ENCODE results near the gene ACLY.

ACLY gene

GRCh38 chr17:41918314-41919164 is at the start of gene ACLY:
ACLY (minus strand) TSS chr17:41918951; CDS start chr17:41913873, 5,078 bp downstream.
- peak; percentile 95 for DNase-seq

GRCh38 chr17:41967921-41968578 is 49.3 kb upstream of the ACLY start:
- no peak for DNase-seq

GRCh38 chr17:41967141-41967920 is 48.6 kb upstream of the ACLY start:
- peak; percentile 30 for DNase-seq

- DNase-seq: peak; percentile 90
These were observed 47.9 kb upstream of the ACLY start, which contains the start of gene CNP for GRCh38 chr17:41966463-41967140. CNP (plus strand) TSS chr17:41966795; CDS start chr17:41966885, 90 bp downstream.

GRCh38 chr17:41965694-41966462 is 47.1 kb upstream of the ACLY start:
- peak; percentile 58 for DNase-seq

GRCh38 chr17:41962768-41963434 is 44.1 kb upstream of the ACLY start:
- DNase-seq: peak; percentile 65

- no peak for DNase-seq
These were observed 43.4 kb upstream of the ACLY start for GRCh38 chr17:41962111-41962510.

- no peak for DNase-seq
These were observed 40.8 kb upstream of the ACLY start for GRCh38 chr17:41959336-41960095.

GRCh38 chr17:41959030-41959335 is 40.2 kb upstream of the ACLY start:
- DNase-seq: no peak

- DNase-seq: no peak
These were observed 39.2 kb upstream of the ACLY start for GRCh38 chr17:41957869-41958439.

- no peak for DNase-seq
These were observed 38.5 kb upstream of the ACLY start for GRCh38 chr17:41957031-41957868.

GRCh38 chr17:41956522-41956921 is 37.8 kb upstream of the ACLY start:
- no peak for DNase-seq

GRCh38 chr17:41948762-41949460 is 30.2 kb upstream of the ACLY start:
- DNase-seq: no peak

GRCh38 chr17:41944943-41945342 is 26.2 kb upstream of the ACLY start:
- no peak for DNase-seq

- DNase-seq: no peak
These were observed 24.7 kb upstream of the ACLY start for GRCh38 chr17:41943492-41943891.

GRCh38 chr17:41942626-41943373 is 24.0 kb upstream of the ACLY start:
- DNase-seq: no peak

- DNase-seq: no peak
These were observed 22.4 kb upstream of the ACLY start for GRCh38 chr17:41941168-41941567.

- no peak for DNase-seq
These were observed 20.9 kb upstream of the ACLY start for GRCh38 chr17:41939693-41940090.

Measured in stimulated activated CD4-positive, alpha-beta T cell treated with anti-CD3 and anti-CD28 coated beads, Interleukin-12 subunit alpha, Interleukin-12 subunit beta, amount 100 ng/mL, for 4 hours (primary cell).